HEK293 (cell line): ENCODE measurements around the gene RNASE8.

Source experiments
- CTCF ChIP-seq: fragments of 450-650 bp; formaldehyde crosslinking; IDR thresholded peaks from 2 replicates; pipeline ENCODE4 v1.5.1; 2016; ENCODE audit warnings: missing biosample characterization, missing genetic modification characterization
- HOXA7 ChIP-seq: sonication (generic); formaldehyde crosslinking; IDR thresholded peaks from 2 replicates; pipeline ENCODE4 v1.8.1; 2022; ENCODE audit warnings: missing genetic modification reagents, borderline replicate concordance
- ZNF274 ChIP-seq, 2 experiments: fragments of 200-500 bp in 1 of 2; fragments of 450-650 bp in 1 of 2; sonication (Bioruptor generic) in 1 of 2; formaldehyde crosslinking in 1 of 2; IDR thresholded peaks; 2 replicates each; pipeline versions ENCODE4 v1.5.1 to v1.6.1; 2014 to 2016; ENCODE audit warnings: borderline replicate concordance in 1 of 2, inconsistent platforms in 1 of 2, low read length in 1 of 2, missing biosample characterization in 1 of 2, missing genetic modification characterization in 1 of 2
- ZNF398 ChIP-seq: fragments of 450-650 bp; formaldehyde crosslinking; IDR thresholded peaks from 2 replicates; pipeline ENCODE4 v1.5.1; 2017; ENCODE audit warnings: missing biosample characterization, missing genetic modification characterization
- ZNF416 ChIP-seq: fragments of 450-650 bp; formaldehyde crosslinking; IDR thresholded peaks from 2 replicates; pipeline ENCODE4 v1.5.1; 2016; ENCODE audit warnings: missing biosample characterization, missing genetic modification characterization
- ZNF426 ChIP-seq: fragments of 450-650 bp; formaldehyde crosslinking; IDR thresholded peaks from 2 replicates; pipeline ENCODE4 v1.5.1; 2017; ENCODE audit warnings: missing biosample characterization, missing genetic modification characterization, mild to moderate bottlenecking, inconsistent platforms, moderate library complexity
- ZSCAN16 ChIP-seq: fragments of 450-650 bp; formaldehyde crosslinking; IDR thresholded peaks from 2 replicates; pipeline ENCODE4 v1.5.1; 2016; ENCODE audit warnings: missing biosample characterization, missing genetic modification characterization
- TF ChIP-seq, protein P1 (sequence below): fragments of 450-650 bp; formaldehyde crosslinking; IDR thresholded peaks from 2 replicates; pipeline ENCODE4 v1.5.1; 2016; ENCODE audit warnings: missing biosample characterization, missing genetic modification characterization

DNA sequence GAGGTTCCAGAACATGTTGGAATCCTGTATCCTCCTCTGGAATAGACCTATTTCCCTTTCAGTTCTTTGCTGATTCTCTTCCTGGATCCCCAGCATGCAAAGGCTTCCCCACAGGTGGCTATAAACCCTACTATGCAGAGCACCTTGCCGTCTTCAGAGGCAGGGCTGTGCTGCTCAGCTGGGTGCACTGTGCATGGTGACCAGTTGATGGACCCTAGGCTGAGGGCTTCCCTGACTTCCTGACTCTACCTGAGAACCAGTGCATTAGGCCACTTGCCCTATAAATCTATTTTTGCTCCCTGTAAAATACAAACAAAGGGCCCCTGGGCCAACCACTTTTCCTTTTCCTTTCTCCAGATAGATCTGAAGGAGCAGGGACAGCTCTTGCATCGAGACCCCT is 26.8 kb downstream of the RNASE8 start:
- TF ChIP-seq CTCF (no peak), HOXA7 (CRISPR knock-in tag) (no peak), ZNF426 (tag by site-specific recombination) (no peak), ZNF274 (IDR thresholded peaks at IDR 0.05; ENCODE audit: low read length) (no peak), ZNF274 (tag by site-specific recombination; IDR thresholded peaks at IDR 0.05; ENCODE audit: borderline replicate concordance) (no peak), ZSCAN16 (tag by site-specific recombination) (no peak), ZNF416 (no peak), ZNF398 (tag by site-specific recombination) (no peak)
- TF ChIP-seq, protein P1, sequence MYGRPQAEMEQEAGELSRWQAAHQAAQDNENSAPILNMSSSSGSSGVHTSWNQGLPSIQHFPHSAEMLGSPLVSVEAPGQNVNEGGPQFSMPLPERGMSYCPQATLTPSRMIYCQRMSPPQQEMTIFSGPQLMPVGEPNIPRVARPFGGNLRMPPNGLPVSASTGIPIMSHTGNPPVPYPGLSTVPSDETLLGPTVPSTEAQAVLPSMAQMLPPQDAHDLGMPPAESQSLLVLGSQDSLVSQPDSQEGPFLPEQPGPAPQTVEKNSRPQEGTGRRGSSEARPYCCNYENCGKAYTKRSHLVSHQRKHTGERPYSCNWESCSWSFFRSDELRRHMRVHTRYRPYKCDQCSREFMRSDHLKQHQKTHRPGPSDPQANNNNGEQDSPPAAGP (tag by site-specific recombination), result no peak
